GM19023 (cell line): ENCODE results near the gene RARRES2.

ENCODE experiments used
- ATAC-seq: cut with Tn5 transposase; IDR thresholded peaks from one replicate; pipeline ENCODE4 v1.9.1; 2021; ENCODE audit warnings: mild to moderate bottlenecking, moderate library complexity; ENCODE audit not compliant: unreplicated experiment

Gene RARRES2

GRCh38 chr7:150339409-150339809 is 2.0 kb downstream of the RARRES2 start:
- ATAC-seq, result no peak

GRCh38 chr7:150338166-150338829 is 3.1 kb downstream of the RARRES2 start:
- ATAC-seq, result no peak

- ATAC-seq, result no peak
Measured at GRCh38 chr7:150337659-150338081, 3.8 kb downstream of the RARRES2 start.

DNA sequence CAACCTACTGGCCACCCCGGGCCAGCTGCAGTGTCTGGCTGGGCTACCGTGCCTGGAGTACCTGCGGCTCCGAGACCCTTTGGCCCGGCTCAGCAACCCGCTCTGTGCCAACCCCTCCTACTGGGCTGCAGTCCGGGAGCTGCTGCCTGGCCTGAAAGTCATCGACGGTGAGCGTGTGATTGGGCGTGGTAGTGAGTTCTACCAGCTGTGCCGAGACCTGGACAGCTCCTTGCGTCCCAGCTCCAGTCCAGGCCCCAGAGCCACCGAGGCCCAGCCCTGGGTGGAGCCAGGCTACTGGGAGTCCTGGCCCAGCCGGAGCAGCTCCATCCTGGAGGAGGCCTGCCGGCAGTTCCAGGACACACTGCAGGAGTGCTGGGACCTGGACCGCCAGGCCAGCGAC is 4.2 kb downstream of the RARRES2 start:
- ATAC-seq, result no peak

- no peak for ATAC-seq
Measured at GRCh38 chr7:150336746-150337145, 4.7 kb downstream of the RARRES2 start.

DNA sequence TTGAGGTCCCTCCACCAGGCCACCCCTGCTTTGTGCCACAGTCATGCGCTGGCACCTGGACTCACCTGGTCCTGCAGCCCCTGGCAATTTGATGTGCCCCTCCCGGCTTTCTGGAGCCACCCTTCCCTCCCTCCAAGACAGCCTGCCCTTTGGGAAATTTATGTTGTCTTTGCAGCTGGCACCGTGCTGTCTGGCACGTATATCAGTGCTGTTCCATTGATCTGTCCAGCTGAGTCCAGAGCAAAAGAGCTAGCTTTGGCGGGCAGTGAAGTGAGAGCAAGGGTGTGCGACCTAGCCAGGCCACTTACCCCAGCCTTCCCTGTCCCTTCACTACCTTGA is 5.7 kb downstream of the RARRES2 start:
- no peak for ATAC-seq

GRCh38 chr7:150335108-150335773 is 6.2 kb downstream of the RARRES2 start:
- no peak for ATAC-seq

DNA sequence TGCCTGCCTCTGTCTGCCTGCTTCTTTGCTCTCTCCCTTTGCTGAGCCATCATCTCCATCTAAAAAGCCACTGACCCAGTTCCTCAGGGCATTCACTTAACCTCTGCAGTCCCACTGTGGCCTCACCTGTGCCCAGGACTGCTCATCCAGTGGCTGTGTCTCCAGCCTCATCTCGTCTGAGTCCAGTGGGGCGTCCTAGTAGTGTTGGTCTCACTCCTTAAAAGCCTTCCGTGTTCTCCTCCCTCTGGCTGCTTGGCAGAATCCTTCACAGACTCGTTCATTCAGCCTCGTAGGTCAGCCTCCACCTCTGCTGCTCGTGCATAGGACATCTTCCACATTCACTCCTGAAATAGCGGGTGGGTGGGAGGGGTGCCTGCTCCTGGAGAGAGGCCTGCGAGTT is 7.3 kb downstream of the RARRES2 start:
- ATAC-seq, result no peak

GRCh38 chr7:150333659-150334058 is 7.8 kb downstream of the RARRES2 start:
- no peak for ATAC-seq

- ATAC-seq, result no peak
Measured at GRCh38 chr7:150332852-150333635, 8.4 kb downstream of the RARRES2 start.

GRCh38 chr7:150330211-150330885 is 11.1 kb downstream of the RARRES2 start:
- no peak for ATAC-seq

- no peak for ATAC-seq
Measured at GRCh38 chr7:150329331-150330120, 11.9 kb downstream of the RARRES2 start.

- no peak for ATAC-seq
Measured at GRCh38 chr7:150327308-150327707, 14.1 kb downstream of the RARRES2 start.

- no peak for ATAC-seq
Measured at GRCh38 chr7:150326657-150327268, 14.7 kb downstream of the RARRES2 start.

DNA sequence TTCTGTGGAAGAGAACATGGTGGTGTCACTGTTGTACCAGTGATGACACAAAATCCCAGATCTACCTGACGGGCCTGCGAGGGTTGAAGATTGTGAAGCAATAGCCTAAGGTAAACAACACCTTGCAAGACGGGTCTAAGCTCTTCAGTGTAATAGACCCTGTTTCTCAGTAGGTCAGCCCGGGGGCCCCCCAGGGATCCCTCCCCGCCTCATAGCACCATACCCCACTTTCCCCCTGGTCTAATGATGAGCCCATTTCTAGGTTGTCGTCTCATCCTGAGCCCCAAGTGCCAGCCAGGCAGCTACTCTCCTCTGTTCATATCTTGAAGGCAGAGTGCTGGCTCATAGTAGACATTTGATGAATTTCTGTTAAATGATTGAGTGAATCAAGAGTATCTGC is 15.5 kb downstream of the RARRES2 start:
- ATAC-seq, result no peak

- no peak for ATAC-seq
Measured at GRCh38 chr7:150325110-150325611, 16.3 kb downstream of the RARRES2 start.

DNA sequence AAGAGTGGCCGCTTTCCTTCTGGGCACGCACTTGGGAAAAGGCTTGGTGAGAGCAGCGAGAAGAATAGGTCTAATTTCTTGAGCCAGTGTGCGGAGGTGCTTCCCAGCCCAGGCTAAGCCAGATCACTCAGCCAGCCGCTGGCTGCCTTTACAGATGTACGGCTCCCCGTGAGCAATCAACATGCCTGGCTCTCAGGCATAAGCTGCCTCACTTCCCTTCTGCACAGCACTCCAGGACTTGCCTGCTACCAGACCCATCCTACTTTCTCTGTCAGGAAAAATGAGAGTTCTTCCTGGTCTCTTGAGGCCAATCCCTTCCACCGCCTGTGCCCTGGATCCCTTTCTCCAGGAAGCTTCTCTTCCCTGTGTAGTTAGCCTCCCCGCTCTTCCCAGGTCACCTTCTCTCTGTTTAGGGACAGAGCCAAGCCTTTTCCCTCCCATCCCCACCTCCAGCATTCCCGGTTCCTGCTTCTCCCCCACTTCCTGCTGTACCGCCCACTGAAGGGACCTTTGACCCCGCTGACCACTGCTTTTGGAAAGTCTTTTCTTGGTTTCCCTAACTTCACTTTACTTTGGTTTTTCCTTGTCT is 17.0 kb downstream of the RARRES2 start:
- no peak for ATAC-seq

DNA sequence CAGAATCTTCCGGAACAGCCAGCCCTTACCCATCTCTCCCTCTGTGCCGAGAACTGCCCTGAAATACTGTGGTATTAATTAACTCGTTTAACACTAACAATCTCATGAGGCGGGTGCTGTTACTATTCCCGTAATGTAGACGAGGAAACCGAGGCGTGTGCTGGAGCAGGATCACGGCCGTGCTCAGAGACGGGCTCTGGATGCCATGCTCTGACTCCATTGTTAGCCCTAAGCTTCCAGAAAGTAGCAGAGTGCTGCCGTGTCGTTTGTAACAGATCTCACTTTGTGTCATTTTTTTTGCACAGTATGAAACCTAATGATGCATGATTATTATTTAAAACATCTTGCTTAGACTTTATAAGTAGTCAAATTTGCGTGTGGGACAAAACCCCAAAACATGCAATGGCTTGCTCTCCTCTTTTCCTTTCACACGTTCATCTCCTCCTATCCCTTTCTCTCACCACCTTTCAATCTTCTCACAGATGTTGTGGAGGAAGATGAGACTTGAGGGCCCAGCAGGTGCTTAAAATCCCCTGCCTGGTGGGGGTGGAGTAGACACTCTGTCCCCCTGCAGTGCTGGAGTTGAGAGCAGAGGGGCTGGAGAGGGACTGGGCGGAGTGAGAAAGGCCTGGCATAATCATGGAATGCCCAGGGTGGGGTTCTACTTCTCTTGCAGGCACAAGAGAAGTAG is 17.6 kb downstream of the RARRES2 start:
- ATAC-seq, result peak; percentile 13
